ENCODE data around the gene RASA3.

- TF ChIP-seq CTCF (IDR thresholded peaks at IDR 0.05) (no peak), POLR2A (IDR thresholded peaks at IDR 0.05) (no peak)
These were observed 28.7 kb upstream of the RASA3 start for GRCh38 chr13:114161028-114161556.

All from sigmoid colon (tissue), 3 donors.